Measurements from ENCODE around the gene COL6A1. TPM values are rescaled to one million over a fixed set of nuclear protein-coding genes. Genes with fewer than 3 reads are reported as not detected.
A peak's percentile ranks its signal among the peaks of the same experiment; 100 is the strongest.
"Not testable (repeated sequence)": the region's sequence is repeated elsewhere in the genome, so short reads cannot be mapped to it uniquely, and the experiment has no call there.

The COL6A1 gene
- polyA plus RNA-seq, 3 donors = 208 to 322 (median 308) TPM

DNA sequence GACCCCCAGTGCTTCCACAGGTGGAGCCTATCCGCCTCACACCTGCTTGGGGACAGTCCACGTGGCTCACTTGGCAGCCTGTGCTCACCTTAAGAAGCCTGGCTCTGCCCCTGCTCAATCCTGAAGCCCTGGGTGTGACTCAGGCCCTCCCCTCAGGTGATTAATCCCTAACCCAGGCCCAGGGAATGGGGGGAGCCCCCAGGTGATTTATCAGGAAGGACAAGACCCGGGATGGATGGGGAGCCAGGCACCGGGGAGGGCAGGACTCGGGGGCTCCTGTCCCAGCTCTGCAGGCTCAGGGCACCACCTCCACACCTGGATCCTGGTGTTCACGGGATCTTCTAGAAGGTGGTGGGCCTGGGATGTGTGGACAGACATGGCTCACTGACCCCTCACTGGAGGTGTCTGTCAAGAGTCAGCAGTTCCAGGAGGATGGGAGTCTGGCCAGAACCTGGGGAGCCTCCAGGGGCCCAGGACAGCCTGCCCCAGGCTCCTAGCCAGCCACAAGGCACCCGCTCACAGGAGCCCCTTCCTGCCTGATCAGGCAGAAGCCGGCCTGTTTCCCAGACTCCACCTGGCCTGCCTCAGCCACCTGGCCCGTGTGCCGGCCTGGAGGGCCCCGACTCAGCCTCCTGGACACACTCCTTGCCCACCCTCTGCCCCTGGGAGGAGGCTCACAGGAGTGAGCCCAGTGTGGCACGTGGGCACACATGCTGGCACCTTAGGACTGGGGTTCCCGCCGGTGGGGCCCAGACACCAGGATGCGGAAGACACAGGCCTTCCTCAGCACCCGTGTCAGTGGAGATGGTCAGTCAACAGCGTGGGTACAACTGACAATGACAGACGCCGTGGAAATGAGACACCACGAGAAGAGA is 38.6 kb upstream of the COL6A1 start:
- DNase-seq (ENCODE audit: extremely low read depth in 1 of 11, low read depth in 9 of 11, low spot score in 4 of 11) = no peak

DNA sequence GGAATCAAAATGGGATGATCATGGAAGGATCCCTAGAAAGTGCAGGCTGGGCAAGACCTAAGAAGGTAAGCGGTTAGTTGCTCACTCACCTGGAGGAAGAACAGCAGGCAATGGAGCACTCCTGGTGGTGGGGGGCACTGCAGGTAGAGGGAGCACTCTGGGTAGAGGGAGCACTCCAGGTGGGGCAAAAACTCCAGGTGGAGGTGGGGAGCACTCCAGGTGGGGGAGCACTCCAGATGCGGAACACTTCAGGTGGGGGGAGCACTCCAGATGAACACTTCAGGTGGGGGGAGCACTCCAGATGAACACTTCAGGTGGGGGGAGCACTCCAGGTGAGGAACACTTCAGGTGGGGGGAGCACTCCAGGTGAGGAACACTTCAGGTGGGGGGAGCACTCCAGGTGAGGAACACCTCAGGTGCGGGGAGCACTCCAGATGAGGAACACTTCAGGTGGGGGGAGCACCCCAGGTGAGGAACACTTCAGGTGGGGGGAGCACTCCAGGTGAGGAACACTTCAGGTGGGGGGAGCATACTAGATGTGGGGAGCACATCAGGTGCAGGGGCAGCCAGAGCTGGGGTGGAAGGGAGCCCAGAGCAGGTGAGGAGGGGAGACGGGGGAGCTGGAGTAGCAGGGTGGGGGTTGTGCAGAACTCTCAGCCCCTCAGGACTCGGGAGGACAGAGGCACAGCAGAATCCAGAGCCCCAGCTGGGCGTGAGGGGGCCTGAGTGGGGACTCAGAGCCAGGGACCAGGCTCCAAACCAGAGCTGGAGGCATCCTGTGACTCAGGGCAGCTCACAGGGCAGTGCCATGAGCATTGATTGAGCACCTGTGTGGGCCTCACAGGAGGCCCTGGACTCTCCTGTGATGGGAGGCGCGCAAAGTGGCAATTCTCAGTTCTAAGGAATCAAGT is 37.7 kb upstream of the COL6A1 start:
- DNase-seq (ENCODE audit: extremely low read depth in 1 of 11, low read depth in 9 of 11, low spot score in 4 of 11) = no peak

- DNase-seq (ENCODE audit: extremely low read depth in 1 of 11, low read depth in 9 of 11, low spot score in 4 of 11) = no peak
Measured at GRCh38 chr21:45944601-45945000, 37.0 kb upstream of the COL6A1 start.

- DNase-seq (ENCODE audit: extremely low read depth in 1 of 11, low read depth in 9 of 11, low spot score in 4 of 11) = no peak
Measured at GRCh38 chr21:45945066-45945867, 36.3 kb upstream of the COL6A1 start.

- DNase-seq (ENCODE audit: extremely low read depth in 1 of 11, low read depth in 9 of 11, low spot score in 4 of 11) = no peak
Measured at GRCh38 chr21:45945868-45946210, 35.7 kb upstream of the COL6A1 start.

DNA sequence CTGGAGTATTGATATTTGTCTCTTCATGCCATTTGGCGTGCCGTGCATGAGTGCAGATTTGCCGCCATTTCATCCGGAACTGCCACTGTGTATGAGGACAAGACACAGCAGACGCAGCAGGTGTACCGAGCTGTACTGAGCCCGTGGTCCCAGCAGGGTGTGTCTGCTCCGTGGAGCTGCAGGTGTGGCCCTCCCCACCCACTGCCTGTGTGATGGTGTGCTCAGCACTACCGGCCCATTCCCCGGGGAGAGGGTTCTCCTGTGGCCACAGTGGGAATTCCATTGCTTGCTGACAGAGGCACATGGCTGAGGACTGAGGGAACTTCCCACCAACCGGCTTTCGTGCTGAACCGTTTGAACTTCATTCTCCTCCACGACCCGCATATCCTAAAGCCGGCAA is 34.3 kb upstream of the COL6A1 start:
- DNase-seq (ENCODE audit: extremely low read depth in 1 of 11, low read depth in 9 of 11, low spot score in 4 of 11) = no peak

DNA sequence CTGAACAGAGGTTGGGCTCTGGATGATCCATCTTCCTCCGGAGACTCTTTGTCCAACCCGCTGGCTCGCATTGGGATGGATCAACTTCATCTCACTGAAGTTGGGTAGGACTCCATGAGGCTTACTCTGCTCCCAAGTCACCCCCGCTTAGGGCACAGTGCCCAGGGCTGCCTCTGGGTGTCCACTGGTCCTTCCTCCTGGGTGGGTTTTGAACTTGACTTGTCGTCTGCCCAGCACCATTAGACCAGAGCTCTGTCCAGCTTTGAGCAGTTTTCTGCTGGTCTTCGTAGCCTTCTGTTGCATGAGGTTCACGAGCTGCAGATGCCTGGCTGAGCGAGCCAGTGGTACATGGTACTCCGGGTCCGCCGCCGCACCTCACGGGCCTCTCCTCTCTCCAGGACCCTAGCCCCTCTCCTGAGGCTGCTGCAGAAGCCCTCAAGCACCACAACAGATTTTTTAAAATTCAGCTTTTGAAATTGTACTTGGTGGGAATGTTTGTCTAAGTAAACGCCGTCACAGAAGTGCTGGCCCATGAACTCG is 33.8 kb upstream of the COL6A1 start:
- no peak for DNase-seq (ENCODE audit: extremely low read depth in 1 of 11, low read depth in 9 of 11, low spot score in 4 of 11)

GRCh38 chr21:45948576-45949141 is 32.9 kb upstream of the COL6A1 start:
- DNase-seq (ENCODE audit: extremely low read depth in 1 of 11, low read depth in 9 of 11, low spot score in 4 of 11) = no peak

DNA sequence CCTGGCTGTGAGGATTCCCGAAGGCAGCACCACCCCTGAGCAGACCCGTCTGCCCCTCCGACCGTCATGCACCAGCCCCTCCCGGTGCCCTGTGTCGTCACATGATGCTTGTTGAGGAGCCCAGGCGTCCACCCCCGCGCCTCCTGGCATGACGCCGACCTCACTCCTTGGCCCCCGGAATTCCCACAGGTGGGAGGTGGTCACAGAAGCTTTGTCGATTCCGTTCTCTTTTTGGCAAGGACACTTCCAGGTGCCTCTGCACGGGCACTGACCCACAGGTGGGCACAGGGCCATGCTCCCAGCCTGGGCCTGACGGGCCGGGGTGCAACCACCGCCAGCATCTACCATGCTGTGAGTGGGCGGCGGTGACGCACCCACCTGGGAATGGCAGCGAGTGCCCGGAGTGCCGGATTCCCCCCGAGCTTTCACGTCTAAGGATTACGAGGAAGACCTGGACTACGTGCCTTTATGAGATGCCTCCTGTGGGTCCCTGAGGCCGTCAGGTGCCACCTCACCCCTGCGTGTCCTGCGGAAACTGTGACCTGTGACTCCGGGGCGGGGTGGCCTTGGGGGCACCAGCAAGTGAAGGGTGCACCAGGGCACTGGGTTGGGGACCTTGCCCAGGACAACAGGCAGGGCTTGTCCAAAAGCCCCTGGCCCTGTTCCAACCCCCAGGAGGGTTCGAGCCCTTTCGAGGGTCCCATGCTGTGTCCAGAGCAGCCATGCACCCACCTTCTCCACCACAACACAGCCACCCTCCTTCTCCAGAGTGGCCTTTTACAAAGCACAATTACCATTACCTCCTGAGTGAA is 31.4 kb upstream of the COL6A1 start:
- DNase-seq (ENCODE audit: extremely low read depth in 1 of 11, low read depth in 9 of 11, low spot score in 4 of 11) = no peak

- DNase-seq (ENCODE audit: extremely low read depth in 1 of 11, low read depth in 9 of 11, low spot score in 4 of 11) = peak in 2 of 11 donors; percentile 50 to 58
Measured at GRCh38 chr21:45950740-45951515, 30.6 kb upstream of the COL6A1 start.

- no peak for DNase-seq (ENCODE audit: extremely low read depth in 1 of 11, low read depth in 9 of 11, low spot score in 4 of 11)
Measured at GRCh38 chr21:45951676-45952075, 29.9 kb upstream of the COL6A1 start.

- not testable (repeated sequence) for DNase-seq (ENCODE audit: extremely low read depth in 1 of 11, low read depth in 9 of 11, low spot score in 4 of 11)
Measured at GRCh38 chr21:45952527-45952926, 29.0 kb upstream of the COL6A1 start.

GRCh38 chr21:45952974-45953373 is 28.6 kb upstream of the COL6A1 start:
- no peak for DNase-seq (ENCODE audit: extremely low read depth in 1 of 11, low read depth in 9 of 11, low spot score in 4 of 11)

- no peak for DNase-seq (ENCODE audit: extremely low read depth in 1 of 11, low read depth in 9 of 11, low spot score in 4 of 11)
Measured at GRCh38 chr21:45954261-45954660, 27.3 kb upstream of the COL6A1 start.

DNA sequence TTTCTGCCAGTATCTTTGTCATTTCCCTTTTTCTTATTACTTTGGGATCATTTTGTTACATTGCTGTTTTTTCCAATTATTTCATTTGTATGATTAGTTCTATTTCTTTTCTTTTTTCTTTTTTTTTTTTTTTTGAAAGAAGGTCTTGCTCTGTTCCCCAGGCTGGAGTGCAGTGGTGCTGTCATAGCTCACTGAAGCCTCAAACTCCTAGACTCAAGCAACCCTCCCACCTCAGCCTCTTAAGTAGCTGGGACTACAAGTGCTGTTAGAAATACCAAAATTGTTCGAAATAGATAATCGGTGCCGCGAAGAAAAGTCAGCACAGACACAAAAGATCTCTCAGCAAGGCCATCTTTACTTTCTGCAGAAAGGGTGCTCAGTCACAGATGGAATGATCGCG is 26.6 kb upstream of the COL6A1 start:
- no peak for DNase-seq (ENCODE audit: extremely low read depth in 1 of 11, low read depth in 9 of 11, low spot score in 4 of 11)

- no peak for DNase-seq (ENCODE audit: extremely low read depth in 1 of 11, low read depth in 9 of 11, low spot score in 4 of 11)
Measured at GRCh38 chr21:45957551-45957950, 24.0 kb upstream of the COL6A1 start.

DNA sequence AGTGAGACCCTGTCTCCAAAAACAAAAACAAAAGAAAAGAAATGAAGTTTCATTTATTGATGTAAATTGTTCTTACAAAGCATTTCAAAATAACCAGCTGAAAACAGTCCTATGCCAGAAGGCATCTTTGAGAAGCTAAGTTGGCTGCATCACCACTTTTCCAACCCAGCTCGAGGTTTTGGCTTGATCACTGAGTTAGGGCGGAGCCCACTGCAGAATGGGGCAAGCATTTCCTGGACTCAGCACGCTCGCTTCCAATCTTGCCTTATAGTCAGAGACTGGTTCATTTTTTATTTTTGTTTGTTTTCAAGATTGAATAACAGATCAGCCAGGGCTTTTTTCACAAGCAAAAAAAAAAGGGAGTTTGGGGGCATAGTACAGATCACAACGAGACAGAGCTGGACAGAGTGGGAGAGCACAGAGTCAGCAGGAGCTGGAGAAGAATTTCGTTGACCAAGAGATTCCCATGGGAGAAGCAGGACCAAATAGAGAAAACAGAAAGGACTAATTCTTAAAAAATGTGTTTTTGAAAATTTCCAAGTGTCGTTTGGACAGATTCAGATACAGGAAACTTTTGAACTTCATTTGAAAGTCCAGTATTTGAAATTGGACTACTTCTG is 23.5 kb upstream of the COL6A1 start:
- no peak for DNase-seq (ENCODE audit: extremely low read depth in 1 of 11, low read depth in 9 of 11, low spot score in 4 of 11)
